K562 (cell line): ENCODE data around the gene PAQR4. TPM values are rescaled to one million over a fixed set of nuclear protein-coding genes. Genes with fewer than 3 reads are reported as not detected.
A peak's percentile ranks its signal among the peaks of the same experiment; 100 is the strongest.

Experiments used
- ARID2 ChIP-seq: fragments of 450-650 bp; IDR thresholded peaks from 2 replicates; pipeline ENCODE4 v1.6.1; 2017; ENCODE audit warnings: antibody characterized with exemption, mild to moderate bottlenecking
- BMI1 ChIP-seq: fragments of 150-350 bp; IDR thresholded peaks from 2 replicates; pipeline ENCODE4 v1.6.1; 2014; ENCODE audit warnings: low read length
- C11orf30 ChIP-seq: fragments of 450-650 bp; IDR thresholded peaks from 2 replicates; pipeline ENCODE4 v1.6.1; 2016; ENCODE audit warnings: low read depth, mild to moderate bottlenecking
- DPF2 ChIP-seq: fragments of 450-650 bp; IDR thresholded peaks from 2 replicates; pipeline ENCODE4 v1.6.1; 2016
- HDAC1 ChIP-seq, 2 experiments: fragments of 450-650 bp; IDR thresholded peaks; 2 replicates each; pipeline ENCODE4 v1.6.1; 2016 to 2017; ENCODE audit warnings: inconsistent platforms in 1 of 2, mild to moderate bottlenecking in 1 of 2, moderate library complexity in 1 of 2
- HNRNPK ChIP-seq: fragments of 200-400 bp; formaldehyde crosslinking; IDR thresholded peaks from one replicate; pipeline ENCODE4 v1.6.1; 2018; ENCODE audit warnings: mild to moderate bottlenecking, low read depth, low read length; ENCODE audit not compliant: poor library complexity, severe bottlenecking
- JUN ChIP-seq, 2 experiments: sonication (generic) in 1 of 2; formaldehyde crosslinking in 1 of 2; IDR thresholded peaks; 2 replicates each; pipeline versions ENCODE4 v1.6.1 to v1.8.0; 2012 to 2022; ENCODE audit warnings: borderline replicate concordance in 2 of 2, mild to moderate bottlenecking in 2 of 2, improper control_type of control experiment in 1 of 2, low read depth in 1 of 2, low read length in 1 of 2, missing genetic modification reagents in 1 of 2
- JUND ChIP-seq, 2 experiments: IDR thresholded peaks; 2 replicates in 1 of 2; 3 replicates in 1 of 2; pipeline ENCODE4 v1.6.1; 2011; ENCODE audit warnings: borderline replicate concordance in 2 of 2, low read depth in 2 of 2, low read length in 2 of 2, improper control_type of control experiment in 1 of 2, missing biosample characterization in 1 of 2, missing genetic modification characterization in 1 of 2, missing genetic modification reagents in 1 of 2
- KHSRP ChIP-seq: fragments of 450-650 bp; IDR thresholded peaks from 2 replicates; pipeline ENCODE4 v1.6.1; 2017
- KLF1 ChIP-seq: fragments of 450-650 bp; IDR thresholded peaks from 2 replicates; pipeline ENCODE4 v1.6.1; 2016; ENCODE audit warnings: missing genetic modification characterization, missing compliant biosample characterization
- NBN ChIP-seq: fragments of 450-650 bp; IDR thresholded peaks from 2 replicates; pipeline ENCODE4 v1.6.1; 2016; ENCODE audit warnings: low read depth, mild to moderate bottlenecking
- NCOA1 ChIP-seq: fragments of 450-650 bp; IDR thresholded peaks from 2 replicates; pipeline ENCODE4 v1.6.1; 2016; ENCODE audit warnings: low read depth
- PHB ChIP-seq: fragments of 250-450 bp; sonication (Bioruptor Pico); IDR thresholded peaks from 2 replicates; pipeline ENCODE4 v1.5.0; 2021
- PHF21A ChIP-seq: fragments of 450-650 bp; IDR thresholded peaks from 2 replicates; pipeline ENCODE4 v1.6.1; 2017; ENCODE audit warnings: low read depth, borderline replicate concordance
- RAD51 ChIP-seq: fragments of 450-650 bp; IDR thresholded peaks from 2 replicates; pipeline ENCODE4 v1.7.1; 2016; ENCODE audit warnings: low read depth, mild to moderate bottlenecking, borderline replicate concordance
- RFX5 ChIP-seq: IDR thresholded peaks from 2 replicates; pipeline ENCODE4 v1.6.1; 2011; ENCODE audit warnings: low read depth, mild to moderate bottlenecking, improper control_type of control experiment, low read length
- SETDB1 ChIP-seq: IDR thresholded peaks from one replicate; pipeline ENCODE4 v1.6.1; 2012; ENCODE audit warnings: low read length, control low read depth, inconsistent platforms
- SIN3A ChIP-seq, 2 experiments: fragments of 150-350 bp in 1 of 2; IDR thresholded peaks; 2 replicates each; pipeline ENCODE4 v1.6.1; 2011 to 2016; ENCODE audit warnings: borderline replicate concordance in 2 of 2, low read depth in 2 of 2, low read length in 2 of 2, mild to moderate bottlenecking in 2 of 2, moderate library complexity in 2 of 2; ENCODE audit not compliant: control insufficient read depth in 1 of 2
- SMAD3 ChIP-seq: fragments of 450-650 bp; formaldehyde crosslinking; conservative IDR thresholded peaks from 2 replicates; pipeline ENCODE4 v1.4.0; 2020; ENCODE audit warnings: mild to moderate bottlenecking
- SPI1 ChIP-seq: IDR thresholded peaks from 2 replicates; pipeline ENCODE4 v1.6.1; 2011; ENCODE audit warnings: low read depth, low read length, control low read depth, borderline replicate concordance
- ZBTB17 ChIP-seq: fragments of 450-650 bp; formaldehyde crosslinking; IDR thresholded peaks from 2 replicates; pipeline ENCODE4 v1.4.0; 2020; ENCODE audit warnings: mild to moderate bottlenecking
- ZFP1 ChIP-seq: fragments of 450-650 bp; formaldehyde crosslinking; IDR thresholded peaks from 2 replicates; pipeline ENCODE4 v1.4.0; 2020; ENCODE audit warnings: mild to moderate bottlenecking, mixed read lengths
- ZNF696 ChIP-seq: fragments of 250-450 bp; sonication (Bioruptor Pico); conservative IDR thresholded peaks from 2 replicates; pipeline ENCODE4 v1.4.0; 2020; ENCODE audit warnings: mild to moderate bottlenecking, moderate library complexity
- polyA plus RNA-seq, 8 experiments: library from polyadenylated mRNA; depleted of rRNA in 4 of 8; stranded (reverse) in 5 of 8; unstranded in 3 of 8; fragments of >200 nt; fragmentation: Nextera tagmentation in 2 of 8; fragmentation: Illumina TruSeq in 1 of 8; extraction: Ambion mirVana in 2 of 8; extraction: Trizol in 1 of 8; gene quantifications; 2 replicates each; pipeline versions ENCODE4 v1.2.1 to v1.2.3, GENCODE V29; 2011 to 2014; ENCODE audit warnings: inconsistent platforms in 1 of 8, missing spikeins in 1 of 8
- total RNA-seq, 7 experiments: library from RNA; depleted of rRNA in 6 of 7; stranded (reverse); fragments of >200 nt in 6 of 7; fragmentation: Illumina TruSeq in 2 of 7; extraction: Trizol in 2 of 7; gene quantifications; 2 replicates each; pipeline versions ENCODE4 v1.2.1 to v1.2.3, GENCODE V29; 2011 to 2021; ENCODE audit warnings: low replicate concordance in 1 of 7
- TF ChIP-seq, protein P1 (sequence below): IDR thresholded peaks from 2 replicates; pipeline ENCODE4 v1.6.1; 2011; ENCODE audit warnings: borderline replicate concordance, low read depth, mild to moderate bottlenecking, moderate library complexity, low read length; ENCODE audit not compliant: insufficient read depth, poor library complexity, severe bottlenecking
- TF ChIP-seq, protein P2 (sequence below): fragments of 450-650 bp; IDR thresholded peaks from 2 replicates; pipeline ENCODE4 v1.6.1; 2016; ENCODE audit warnings: missing biosample characterization, missing genetic modification characterization
- TF ChIP-seq, protein P3 (sequence below): fragments of 250-450 bp; sonication (Bioruptor Pico); IDR thresholded peaks from 2 replicates; pipeline ENCODE4 v1.6.1; 2021; ENCODE audit warnings: mild to moderate bottlenecking

Gene PAQR4
- total and polyA plus RNA-seq, 9 of the 15 experiments (the other 6 are each of a cell fraction or from before 2014, with no cell fraction given), result 0.62 to 40.4 (median 19.5) TPM

DNA sequence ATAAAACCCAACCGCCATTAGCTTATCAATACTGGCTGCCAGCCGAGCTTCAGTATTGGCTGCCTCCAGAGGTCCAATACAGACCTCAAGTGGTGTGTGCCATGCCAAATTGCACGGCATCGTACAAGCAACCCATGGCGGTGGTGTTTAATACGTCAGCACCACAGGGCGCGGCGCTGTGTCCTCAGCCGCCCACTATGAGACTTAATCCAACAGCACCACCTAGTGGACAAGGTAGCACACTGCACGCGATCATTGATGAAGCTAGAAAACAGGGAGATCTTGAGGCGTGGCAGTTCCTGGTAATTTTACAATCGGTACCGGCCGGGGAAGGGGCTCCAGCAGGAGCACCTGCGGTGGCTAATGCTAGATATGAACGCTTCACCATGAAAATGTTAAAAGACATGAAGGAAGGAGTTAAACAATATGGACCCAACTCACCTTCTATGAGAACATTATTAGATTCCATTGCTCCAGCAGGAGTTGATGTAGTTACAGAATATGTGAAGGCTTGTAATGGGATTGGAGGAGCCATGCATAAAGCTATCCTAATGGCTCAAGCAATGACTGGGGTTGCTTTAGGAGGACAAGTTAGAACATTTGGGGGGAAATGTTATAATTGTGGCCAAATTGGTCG is 42.0 kb upstream of the PAQR4 start (continued):
- no peak for TF ChIP-seq RAD51
- no peak for TF ChIP-seq SMAD3
- no peak for TF ChIP-seq ZFP1
- no peak for TF ChIP-seq ZNF696 (CRISPR knock-in tag)
- TF ChIP-seq SIN3A (IDR thresholded peaks at IDR 0.05; ENCODE audit: borderline replicate concordance in 2 of 2, control insufficient read depth in 1 of 2, low read depth in 2 of 2, low read length in 2 of 2), result no peak
- TF ChIP-seq RFX5, result no peak
- no peak for TF ChIP-seq PHF21A
- TF ChIP-seq SETDB1, result no peak
- TF ChIP-seq JUND (IDR thresholded peaks at IDR 0.05; ENCODE audit: borderline replicate concordance, low read depth, low read length), result peak; percentile 39; the same call in 1 of the 2 replicates
- no peak; the same call in 2 of the 3 replicates for TF ChIP-seq JUND (tag; IDR thresholded peaks at IDR 0.05; ENCODE audit: borderline replicate concordance, low read depth, low read length)
- 0 out of 4 replicates have a peak, but pooled peaks of 1 of the 2 experiments have one; percentile 18 for TF ChIP-seq HDAC1 (IDR thresholded peaks at IDR 0.05)
- TF ChIP-seq NCOA1, result no peak
- TF ChIP-seq, protein P1, sequence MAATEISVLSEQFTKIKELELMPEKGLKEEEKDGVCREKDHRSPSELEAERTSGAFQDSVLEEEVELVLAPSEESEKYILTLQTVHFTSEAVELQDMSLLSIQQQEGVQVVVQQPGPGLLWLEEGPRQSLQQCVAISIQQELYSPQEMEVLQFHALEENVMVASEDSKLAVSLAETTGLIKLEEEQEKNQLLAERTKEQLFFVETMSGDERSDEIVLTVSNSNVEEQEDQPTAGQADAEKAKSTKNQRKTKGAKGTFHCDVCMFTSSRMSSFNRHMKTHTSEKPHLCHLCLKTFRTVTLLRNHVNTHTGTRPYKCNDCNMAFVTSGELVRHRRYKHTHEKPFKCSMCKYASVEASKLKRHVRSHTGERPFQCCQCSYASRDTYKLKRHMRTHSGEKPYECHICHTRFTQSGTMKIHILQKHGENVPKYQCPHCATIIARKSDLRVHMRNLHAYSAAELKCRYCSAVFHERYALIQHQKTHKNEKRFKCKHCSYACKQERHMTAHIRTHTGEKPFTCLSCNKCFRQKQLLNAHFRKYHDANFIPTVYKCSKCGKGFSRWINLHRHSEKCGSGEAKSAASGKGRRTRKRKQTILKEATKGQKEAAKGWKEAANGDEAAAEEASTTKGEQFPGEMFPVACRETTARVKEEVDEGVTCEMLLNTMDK, result peak; percentile 59
- TF ChIP-seq DPF2, result no peak
- TF ChIP-seq, protein P2, sequence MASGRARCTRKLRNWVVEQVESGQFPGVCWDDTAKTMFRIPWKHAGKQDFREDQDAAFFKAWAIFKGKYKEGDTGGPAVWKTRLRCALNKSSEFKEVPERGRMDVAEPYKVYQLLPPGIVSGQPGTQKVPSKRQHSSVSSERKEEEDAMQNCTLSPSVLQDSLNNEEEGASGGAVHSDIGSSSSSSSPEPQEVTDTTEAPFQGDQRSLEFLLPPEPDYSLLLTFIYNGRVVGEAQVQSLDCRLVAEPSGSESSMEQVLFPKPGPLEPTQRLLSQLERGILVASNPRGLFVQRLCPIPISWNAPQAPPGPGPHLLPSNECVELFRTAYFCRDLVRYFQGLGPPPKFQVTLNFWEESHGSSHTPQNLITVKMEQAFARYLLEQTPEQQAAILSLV (tag), result no peak
- no peak for TF ChIP-seq BMI1
- TF ChIP-seq ZBTB17 (CRISPR knock-in tag), result no peak
- TF ChIP-seq HNRNPK, result no peak
- TF ChIP-seq JUN (IDR thresholded peaks at IDR 0.05; ENCODE audit: borderline replicate concordance, low read depth, low read length), result no peak
- TF ChIP-seq JUN (CRISPR knock-in tag; IDR thresholded peaks at IDR 0.05; ENCODE audit: borderline replicate concordance), result no peak
- peak; percentile 35; the same call in 1 of the 2 replicates for TF ChIP-seq ARID2
- TF ChIP-seq KLF1, result 0 out of 2 replicates have a peak, but pooled peaks have one; percentile 40
- TF ChIP-seq PHB, result no peak
- TF ChIP-seq C11orf30, result no peak
- TF ChIP-seq NBN, result 0 out of 2 replicates have a peak, but pooled peaks have one; percentile 44
- TF ChIP-seq, protein P3, sequence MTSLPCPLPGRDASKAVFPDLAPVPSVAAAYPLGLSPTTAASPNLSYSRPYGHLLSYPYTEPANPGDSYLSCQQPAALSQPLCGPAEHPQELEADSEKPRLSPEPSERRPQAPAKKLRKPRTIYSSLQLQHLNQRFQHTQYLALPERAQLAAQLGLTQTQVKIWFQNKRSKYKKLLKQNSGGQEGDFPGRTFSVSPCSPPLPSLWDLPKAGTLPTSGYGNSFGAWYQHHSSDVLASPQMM (CRISPR knock-in tag), result no peak
- no peak for TF ChIP-seq SPI1
- TF ChIP-seq KHSRP, result peak; percentile 47; the same call in 1 of the 2 replicates
